SHP77 (cell line): Measurements from ENCODE around the gene KIF17.

Experiments used
- DNase-seq, 2 experiments: peaks; one replicate each; lab custom pipeline; 2025; lab: John Stamatoyannopoulos, UW

The KIF17 gene

DNA sequence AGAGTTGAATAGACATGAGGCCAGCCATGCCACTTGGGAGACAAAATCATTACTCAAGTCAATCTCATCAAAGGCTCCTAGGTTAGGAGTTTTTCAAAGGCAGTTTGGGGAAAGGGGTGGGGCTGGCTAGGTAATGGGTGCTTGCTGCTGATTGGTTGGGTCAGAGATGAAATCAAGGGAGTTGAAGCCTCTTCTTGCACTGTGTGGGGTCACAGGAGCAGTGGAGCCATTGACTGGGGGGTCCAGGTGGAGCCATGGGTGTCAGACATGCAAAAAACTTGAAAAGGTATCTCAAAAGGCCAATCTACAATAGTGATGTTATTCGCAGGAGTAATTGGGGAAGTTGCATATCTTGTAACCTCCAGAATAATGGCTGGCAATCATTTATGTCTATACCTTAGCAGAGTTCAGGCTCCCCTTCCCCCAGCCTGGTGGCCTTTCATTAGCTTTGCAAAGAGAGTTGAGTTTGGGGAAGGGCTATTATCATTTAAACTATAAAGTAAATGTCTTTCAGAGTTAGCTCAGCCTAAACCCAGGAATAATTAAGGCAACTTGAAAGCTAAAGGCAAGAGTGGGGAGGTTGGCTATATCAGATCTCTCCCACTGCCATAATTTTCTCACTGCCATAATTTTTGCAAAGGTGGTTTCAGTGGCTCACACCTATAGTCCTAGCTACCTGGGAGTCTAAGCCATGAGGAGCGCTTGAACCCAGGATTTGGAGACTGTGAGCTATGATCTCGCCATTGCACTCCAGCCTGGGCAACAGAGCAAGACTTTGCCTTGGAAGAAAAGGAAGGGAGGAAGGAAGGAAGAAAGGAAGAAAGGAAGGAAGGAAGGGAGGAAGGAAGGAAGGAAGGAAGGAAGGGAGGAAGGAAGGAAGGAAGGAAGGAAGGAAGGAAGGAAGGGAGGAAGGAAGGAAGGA lies 92.4 kb downstream of the KIF17 start:
- DNase-seq, result no peak

DNA sequence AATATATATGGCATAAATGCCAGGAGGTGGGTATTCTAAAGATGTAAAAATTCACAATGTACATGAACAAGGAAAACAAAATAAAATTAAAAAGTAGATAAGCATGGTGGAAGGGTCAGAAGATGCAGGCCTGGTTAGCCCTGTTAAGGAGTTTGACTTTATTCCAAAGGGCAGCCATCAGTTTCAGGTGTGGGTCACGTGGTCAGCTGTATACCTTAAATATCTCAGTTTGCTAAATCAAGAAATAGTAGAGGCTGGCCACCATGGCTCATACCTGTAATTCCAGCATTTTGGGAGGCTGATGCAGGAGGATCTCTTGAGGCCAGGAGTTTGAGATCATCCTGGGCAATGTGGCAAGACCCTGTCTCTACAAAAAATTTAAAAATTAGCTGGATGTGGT lies 93.1 kb downstream of the KIF17 start:
- no peak for DNase-seq

DNA sequence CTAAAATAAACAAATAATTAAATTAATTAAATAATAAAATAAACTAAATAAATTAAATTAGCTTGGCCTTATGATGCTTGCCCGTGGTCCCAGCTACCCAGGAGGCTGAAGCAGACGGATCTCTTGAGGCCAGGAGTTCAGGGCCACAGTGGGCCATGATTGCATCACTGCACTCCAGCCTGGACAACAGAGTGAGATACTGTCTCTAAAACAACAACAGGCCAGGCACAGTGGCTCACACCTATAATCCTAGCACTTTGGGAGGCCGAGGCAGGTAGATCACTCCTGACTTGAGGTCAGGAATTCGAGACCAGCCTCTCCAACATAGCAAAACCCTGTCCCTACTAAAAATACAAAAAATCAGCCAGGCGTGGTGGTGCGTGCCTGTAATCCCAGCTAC lies 96.8 kb downstream of the KIF17 start:
- DNase-seq, result no peak

DNA sequence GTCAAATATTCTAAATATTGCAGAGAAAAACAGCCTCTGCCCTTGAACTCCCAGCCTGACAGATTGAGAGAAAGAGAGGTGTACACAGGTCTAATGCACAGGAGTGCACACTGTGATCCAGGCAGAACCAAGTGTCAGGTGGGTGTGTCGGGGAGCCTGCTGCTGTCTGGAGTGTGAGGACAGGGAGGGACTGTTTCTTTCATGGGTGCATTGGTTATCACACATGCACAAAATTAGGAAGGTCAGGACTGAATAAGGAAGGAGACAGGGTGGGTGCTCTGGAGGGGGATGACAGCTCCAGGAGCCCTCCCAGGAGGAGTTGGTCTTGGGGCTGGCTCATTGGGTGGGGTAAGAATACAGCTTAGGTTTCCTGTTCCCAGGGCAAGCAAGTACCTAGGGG lies 97.8 kb downstream of the KIF17 start:
- DNase-seq, result no peak

DNA sequence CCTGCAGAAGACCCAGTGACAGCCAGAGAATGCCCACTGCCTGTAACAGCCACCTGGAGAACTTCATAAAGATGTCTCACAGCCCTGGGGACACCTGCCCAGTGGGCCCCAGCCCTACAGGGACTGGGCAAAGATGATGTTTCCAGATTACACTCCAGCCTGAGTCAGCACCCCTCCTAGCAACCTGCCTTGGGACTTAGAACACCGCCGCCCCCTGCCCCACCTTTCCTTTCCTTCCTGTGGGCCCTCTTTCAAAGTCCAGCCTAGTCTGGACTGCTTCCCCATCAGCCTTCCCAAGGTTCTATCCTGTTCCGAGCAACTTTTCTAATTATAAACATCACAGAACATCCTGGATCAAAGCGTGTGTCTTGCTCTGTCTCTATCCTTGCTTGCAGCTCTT lies 99.3 kb downstream of the KIF17 start:
- no peak for DNase-seq

DNA sequence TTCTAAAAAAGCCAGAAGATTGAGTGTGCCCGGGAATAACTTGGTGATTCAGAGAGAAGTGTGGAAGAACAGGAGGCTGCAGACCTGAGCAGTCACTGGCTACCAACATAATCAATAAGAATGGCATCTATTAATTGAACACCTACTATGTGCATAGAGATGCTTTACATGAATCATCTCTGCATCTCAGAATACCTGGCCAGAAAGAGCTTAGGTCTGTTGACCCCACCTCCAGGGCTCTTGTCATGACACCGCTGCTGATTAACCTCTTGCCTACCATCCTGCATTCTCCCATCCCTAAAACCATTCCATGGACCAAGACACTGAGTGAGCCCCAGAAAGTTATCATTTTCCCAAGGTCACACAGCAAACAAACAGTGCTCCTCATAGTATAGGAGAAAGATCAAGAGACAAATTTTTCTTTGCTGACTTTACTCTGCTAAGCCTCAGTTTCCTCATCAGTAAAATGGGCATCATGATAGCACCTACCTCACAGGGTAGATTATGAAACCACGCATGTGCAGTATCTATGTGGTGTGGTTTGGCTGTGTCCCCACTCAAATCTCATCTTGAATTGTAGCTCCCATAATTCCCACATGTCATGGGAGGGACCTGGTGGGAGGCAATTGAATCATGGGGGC lies 100.8 kb downstream of the KIF17 start:
- DNase-seq, result no peak

DNA sequence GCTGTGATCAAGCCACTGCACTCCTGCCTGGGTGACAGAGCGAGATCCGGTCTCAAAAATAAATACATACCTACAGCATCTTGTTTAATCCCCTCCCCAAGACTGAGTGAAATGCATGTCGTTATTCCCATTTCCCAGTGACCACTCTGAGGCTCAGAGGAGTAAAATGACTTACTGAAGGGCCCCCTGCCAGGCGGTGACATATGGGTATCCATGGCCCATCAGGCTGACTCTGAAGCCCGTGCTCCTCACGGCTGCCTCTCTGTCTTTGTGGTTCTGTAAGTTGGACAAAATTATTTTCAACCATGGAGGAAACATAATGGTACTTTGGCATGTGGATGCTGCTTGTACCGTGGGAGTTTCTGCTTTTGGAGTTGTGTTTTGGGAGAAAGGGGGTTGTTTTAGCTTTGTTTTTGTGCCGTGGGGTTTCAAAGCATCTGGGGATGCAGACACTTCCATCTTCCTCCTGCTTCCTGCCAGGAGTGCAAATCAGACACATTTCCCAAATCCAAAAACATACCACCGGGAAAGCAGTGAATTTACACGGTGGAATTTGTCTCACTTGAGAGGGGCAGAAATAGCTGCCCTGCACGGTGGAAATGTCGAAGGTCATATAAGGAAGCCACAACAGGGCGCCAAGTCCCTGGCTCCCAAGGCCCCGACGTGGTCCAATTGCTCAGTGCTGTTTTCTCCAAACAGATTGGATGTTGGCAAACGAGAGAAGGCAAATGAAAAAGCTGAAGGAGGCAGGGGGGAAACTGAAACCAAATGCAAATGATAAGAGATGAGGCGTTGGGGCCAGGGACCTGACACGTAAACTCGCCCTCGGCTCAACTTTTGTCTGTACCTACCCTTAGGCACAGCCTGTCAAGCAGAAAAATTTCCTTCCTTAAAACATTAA lies 101.6 kb downstream of the KIF17 start:
- DNase-seq, result no peak

DNA sequence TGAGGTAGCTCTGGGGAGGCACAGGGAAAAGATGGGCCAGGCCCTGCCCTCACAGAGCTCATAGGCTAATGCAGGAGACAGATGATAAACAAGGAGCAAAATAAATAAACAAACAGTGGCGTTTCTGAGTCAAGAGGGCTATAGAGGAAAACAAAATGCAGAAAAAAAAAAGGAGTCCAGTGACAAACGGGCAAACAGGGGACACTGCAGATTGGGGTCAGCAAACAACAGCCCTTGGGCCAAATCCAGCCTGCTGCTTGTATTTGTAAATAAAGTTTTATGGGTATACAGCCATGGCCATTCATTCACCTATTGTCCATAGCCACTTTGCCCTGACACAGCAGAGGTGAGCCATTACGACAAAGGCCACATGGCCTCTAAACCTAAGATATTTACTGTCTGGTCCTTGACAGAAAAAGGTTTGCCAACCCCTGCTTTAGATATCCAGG lies 103.7 kb downstream of the KIF17 start:
- DNase-seq, result no peak
